Epithelial cell of esophagus (primary cell): ENCODE results near the gene CYP8B1.

Source experiments
- DNase-seq: peaks from one replicate; pipeline ENCODE4 v3.0.0; 2010; ENCODE audit warnings: low read depth
- H3K4me3 ChIP-seq: 2 replicates; pipeline ENCODE4 v1.5.1; 2011; ENCODE audit warnings: mild to moderate bottlenecking, low read length, control low read depth
- CTCF ChIP-seq: IDR thresholded peaks from 2 replicates; pipeline ENCODE4 v1.5.1; 2011; ENCODE audit warnings: low read depth, mild to moderate bottlenecking, low read length, control low read depth, inconsistent platforms; ENCODE audit not compliant: insufficient read depth; ENCODE audit errors: missing control alignments

Gene CYP8B1

GRCh38 chr3:42898896-42899675 is 23.4 kb upstream of the CYP8B1 start:
- DNase-seq, result peak; percentile 53
- H3K4me3 ChIP-seq, result no peak overlapping the region
- no peak for TF ChIP-seq CTCF

GRCh38 chr3:42895580-42895868 is 19.8 kb upstream of the CYP8B1 start:
- DNase-seq, result no peak
- no peak overlapping the region for H3K4me3 ChIP-seq
- no peak for TF ChIP-seq CTCF

GRCh38 chr3:42894698-42895579 is 19.3 kb upstream of the CYP8B1 start:
- no peak for TF ChIP-seq CTCF

GRCh38 chr3:42892807-42893206 is 17.1 kb upstream of the CYP8B1 start:
- DNase-seq, result no peak
- no peak overlapping the region for H3K4me3 ChIP-seq
- TF ChIP-seq CTCF, result no peak

More at GRCh38 chr3:42894698-42895579, 19.3 kb upstream of the CYP8B1 start:
- no peak overlapping the region for H3K4me3 ChIP-seq
- no peak for DNase-seq

- TF ChIP-seq CTCF, result no peak
- H3K4me3 ChIP-seq, result no peak overlapping the region
Measured at GRCh38 chr3:42892169-42892568, 16.5 kb upstream of the CYP8B1 start.

GRCh38 chr3:42891042-42891441 is 15.4 kb upstream of the CYP8B1 start:
- TF ChIP-seq CTCF, result no peak
- DNase-seq, result no peak
- H3K4me3 ChIP-seq, result no peak overlapping the region

More at GRCh38 chr3:42892169-42892568, 16.5 kb upstream of the CYP8B1 start:
- DNase-seq, result no peak
